RWPE2 (cell line): ENCODE results near the gene FTO.

Source experiments
- ATAC-seq: fragments of 200-7000 bp; cut with Tn5 transposase; 3 replicates; pipeline ENCODE4 v1.9.1; 2021; ENCODE audit warnings: low read depth
- DNase-seq: peaks from one replicate; pipeline ENCODE4 v3.0.0-alpha.2; 2020; ENCODE audit warnings: low spot score
- H3K27ac ChIP-seq: fragments of 450-650 bp; 2 replicates; pipeline ENCODE4 v1.5.1; 2017; ENCODE audit warnings: mild to moderate bottlenecking; ENCODE audit not compliant: poor library complexity, severe bottlenecking
- H3K27me3 ChIP-seq: fragments of 250-450 bp; sonication (Bioruptor Pico); 2 replicates; pipeline ENCODE4 v1.5.1; 2021; ENCODE audit warnings: mild to moderate bottlenecking, moderate library complexity; ENCODE audit not compliant: insufficient read depth, poor library complexity, severe bottlenecking
- H3K36me3 ChIP-seq: fragments of 250-450 bp; sonication (Bioruptor Pico); 2 replicates; pipeline ENCODE4 v1.5.1; 2020; ENCODE audit warnings: low read depth, mild to moderate bottlenecking, moderate library complexity
- H3K4me1 ChIP-seq: fragments of 250-450 bp; sonication (Bioruptor Pico); 2 replicates; pipeline ENCODE4 v1.5.1; 2021; ENCODE audit warnings: mild to moderate bottlenecking, moderate library complexity; ENCODE audit not compliant: insufficient read depth, poor library complexity, severe bottlenecking
- H3K4me3 ChIP-seq: fragments of 250-450 bp; sonication (Bioruptor Pico); 2 replicates; pipeline ENCODE4 v1.5.1; 2021; ENCODE audit warnings: mild to moderate bottlenecking, moderate library complexity; ENCODE audit not compliant: severe bottlenecking
- H3K9me3 ChIP-seq: fragments of 250-450 bp; sonication (Bioruptor Pico); 2 replicates; pipeline ENCODE4 v1.5.1; 2021; ENCODE audit warnings: mild to moderate bottlenecking, moderate library complexity; ENCODE audit not compliant: severe bottlenecking
- TF ChIP-seq, protein P1 (sequence below): fragments of 450-650 bp; IDR thresholded peaks from one replicate; pipeline ENCODE4 v1.5.1; 2017; ENCODE audit warnings: mild to moderate bottlenecking, moderate library complexity; ENCODE audit not compliant: poor library complexity, severe bottlenecking

The FTO gene

DNA sequence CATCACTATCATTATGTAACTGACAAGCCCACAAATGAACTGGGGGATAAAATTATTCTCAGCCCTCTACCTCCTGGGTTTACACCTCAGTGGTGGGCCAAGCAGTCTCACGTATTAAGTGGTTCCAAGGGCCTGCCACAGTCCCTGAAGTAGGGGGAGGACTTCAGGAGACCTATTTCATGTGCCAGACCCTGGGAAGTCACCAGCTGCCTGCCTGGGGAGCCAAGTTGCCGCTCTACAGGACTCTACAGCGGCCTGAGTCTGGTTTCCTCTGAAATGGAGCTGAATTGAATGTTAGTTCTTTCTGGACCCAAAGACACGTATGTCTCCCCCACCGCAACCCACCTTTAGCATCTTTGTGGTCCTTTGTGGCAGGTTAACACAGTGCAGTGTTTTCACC, 395.7 kb downstream of the FTO start:
- no peak for DNase-seq
- Histone ChIP-seq H3K4me3 (no peak overlapping the region), H3K9me3 (no peaks in the 10 kb centered on the region), H3K4me1 (no peaks in the 10 kb centered on the region), H3K27me3 (no peaks in the 10 kb centered on the region), H3K36me3 (no peaks in the 10 kb centered on the region), H3K27ac (no peak overlapping the region)
- TF ChIP-seq, protein P1, sequence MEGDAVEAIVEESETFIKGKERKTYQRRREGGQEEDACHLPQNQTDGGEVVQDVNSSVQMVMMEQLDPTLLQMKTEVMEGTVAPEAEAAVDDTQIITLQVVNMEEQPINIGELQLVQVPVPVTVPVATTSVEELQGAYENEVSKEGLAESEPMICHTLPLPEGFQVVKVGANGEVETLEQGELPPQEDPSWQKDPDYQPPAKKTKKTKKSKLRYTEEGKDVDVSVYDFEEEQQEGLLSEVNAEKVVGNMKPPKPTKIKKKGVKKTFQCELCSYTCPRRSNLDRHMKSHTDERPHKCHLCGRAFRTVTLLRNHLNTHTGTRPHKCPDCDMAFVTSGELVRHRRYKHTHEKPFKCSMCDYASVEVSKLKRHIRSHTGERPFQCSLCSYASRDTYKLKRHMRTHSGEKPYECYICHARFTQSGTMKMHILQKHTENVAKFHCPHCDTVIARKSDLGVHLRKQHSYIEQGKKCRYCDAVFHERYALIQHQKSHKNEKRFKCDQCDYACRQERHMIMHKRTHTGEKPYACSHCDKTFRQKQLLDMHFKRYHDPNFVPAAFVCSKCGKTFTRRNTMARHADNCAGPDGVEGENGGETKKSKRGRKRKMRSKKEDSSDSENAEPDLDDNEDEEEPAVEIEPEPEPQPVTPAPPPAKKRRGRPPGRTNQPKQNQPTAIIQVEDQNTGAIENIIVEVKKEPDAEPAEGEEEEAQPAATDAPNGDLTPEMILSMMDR: no peak
- no peak for ATAC-seq

DNA sequence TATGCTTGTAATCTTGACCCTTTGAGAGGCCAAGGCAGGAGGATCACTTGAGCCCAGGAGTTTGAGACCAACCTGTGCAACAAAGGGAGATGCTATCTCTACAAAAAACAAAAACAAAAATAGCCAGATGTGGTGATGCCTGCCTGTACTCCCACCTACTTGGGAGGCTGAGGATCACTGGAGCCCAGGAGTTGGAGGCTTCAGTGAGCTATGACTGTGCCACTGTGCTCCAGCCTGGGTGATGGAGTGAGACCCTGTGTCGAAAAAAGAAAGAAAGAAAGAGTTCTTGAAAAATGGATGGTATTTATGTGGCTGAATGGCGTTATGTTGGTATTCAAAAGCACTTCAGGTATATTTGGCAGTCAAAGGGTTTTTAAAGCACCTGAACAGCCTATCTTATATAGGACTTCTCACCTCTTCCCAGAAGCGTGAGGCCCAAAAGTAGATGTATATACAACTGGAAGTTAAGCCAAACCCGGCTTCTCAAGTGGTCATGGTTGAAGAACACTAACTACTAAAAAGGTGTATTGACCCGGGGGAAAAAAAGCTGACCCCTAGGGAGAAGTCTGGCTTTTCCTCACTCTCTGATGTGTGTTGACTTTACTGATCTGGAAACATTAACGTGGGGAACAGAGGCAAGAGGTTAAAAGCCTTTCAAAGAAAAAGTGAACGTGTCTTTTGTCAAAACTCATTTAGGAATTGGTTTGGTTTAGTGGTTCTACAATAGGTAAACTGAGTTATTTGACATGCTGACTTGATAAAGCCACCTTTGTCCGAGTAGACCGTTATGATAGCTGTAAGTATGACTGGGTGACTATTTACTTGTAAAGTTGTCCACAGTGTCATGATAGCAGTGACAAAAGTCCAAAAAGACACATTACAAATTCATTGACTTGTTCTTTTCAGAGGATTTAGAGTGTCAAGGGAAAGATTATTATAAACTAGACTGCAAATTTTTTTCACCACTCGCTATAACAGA, 399.2 kb downstream of the FTO start:
- no peak for DNase-seq
- H3K27ac ChIP-seq: no peak overlapping the region

DNA sequence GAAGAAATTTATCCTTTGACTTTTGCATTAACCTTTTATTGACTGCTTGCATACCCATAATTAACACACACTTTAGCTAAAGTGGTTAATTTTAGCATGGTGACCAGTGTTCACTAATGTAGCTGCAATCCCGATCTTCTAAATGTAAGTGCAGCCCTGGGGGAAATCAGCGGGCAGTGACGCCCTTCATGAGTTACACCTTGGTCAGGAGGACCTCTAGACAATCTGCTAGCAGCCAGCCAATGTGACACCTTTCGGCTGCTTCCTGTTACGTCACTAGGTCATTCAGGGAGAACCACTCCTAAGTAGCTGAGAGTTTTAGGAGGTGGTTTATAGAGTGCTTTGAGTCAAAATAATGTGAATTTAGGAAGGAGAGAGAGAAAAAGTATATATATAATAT, 402.1 kb downstream of the FTO start:
- Histone ChIP-seq H3K9me3 (no peaks in the 10 kb centered on the region), H3K27ac (no peak overlapping the region), H3K4me1 (peaks cover 3% of the 10 kb centered on the region), H3K4me3 (no peak overlapping the region), H3K27me3 (no peaks in the 10 kb centered on the region), H3K36me3 (no peaks in the 10 kb centered on the region)
- DNase-seq: no peak
- TF ChIP-seq, protein P1: no peak
- ATAC-seq: no peak

More for the DNA sequence above, 399.2 kb downstream of the FTO start:
- Histone ChIP-seq H3K4me1 (peaks cover 3% of the 10 kb centered on the region), H3K27me3 (no peaks in the 10 kb centered on the region), H3K36me3 (no peaks in the 10 kb centered on the region), H3K4me3 (no peak overlapping the region), H3K9me3 (no peaks in the 10 kb centered on the region)
- no peak for ATAC-seq
- TF ChIP-seq, protein P1: no peak

DNA sequence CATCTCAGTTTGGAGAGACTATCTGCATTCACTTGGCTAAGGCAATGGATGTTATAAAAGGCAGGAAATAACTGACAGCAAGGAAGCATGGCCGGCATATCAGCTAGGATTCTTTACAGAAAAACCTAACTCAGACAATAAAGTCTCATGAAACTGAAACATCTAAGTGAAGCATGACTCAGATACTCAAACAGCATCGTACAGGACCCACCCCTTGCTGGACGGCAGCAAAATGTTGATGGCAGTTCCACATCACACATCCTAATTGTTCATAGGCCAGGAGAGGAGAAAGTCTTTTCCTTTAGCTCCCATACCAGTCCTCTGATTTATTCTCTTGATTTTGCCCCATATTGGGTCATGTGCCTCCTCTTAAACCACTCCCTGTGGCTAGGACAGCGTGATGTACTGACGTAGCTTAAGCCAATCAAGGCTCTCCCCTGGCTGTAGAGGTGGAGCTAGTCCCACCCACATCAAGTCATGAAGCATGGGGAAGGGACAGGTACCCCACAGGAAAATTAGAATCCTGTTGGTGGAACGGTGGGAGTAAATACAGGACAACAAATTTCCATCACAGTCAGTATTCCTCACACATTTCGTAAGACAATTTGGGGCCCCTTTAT, 403.7 kb downstream of the FTO start:
- H3K4me3 ChIP-seq: no peak overlapping the region
- H3K9me3 ChIP-seq: no peaks in the 10 kb centered on the region
- DNase-seq (no peak), ATAC-seq (no peak)
- TF ChIP-seq, protein P1: no peak
- H3K27me3 ChIP-seq: no peaks in the 10 kb centered on the region
- peaks cover 4% of the 10 kb centered on the region; the same call in 1 of the 2 replicates for H3K36me3 ChIP-seq
- H3K27ac ChIP-seq: no peak overlapping the region
- peaks cover 3% of the 10 kb centered on the region for H3K4me1 ChIP-seq
